ENCODE results near the gene TMEM92. TPM values are rescaled to one million over a fixed set of nuclear protein-coding genes. Genes with fewer than 3 reads are reported as not detected.

TMEM92 gene
- total RNA-seq, 1 experiment from 2014 or later: 1.5 TPM

DNA sequence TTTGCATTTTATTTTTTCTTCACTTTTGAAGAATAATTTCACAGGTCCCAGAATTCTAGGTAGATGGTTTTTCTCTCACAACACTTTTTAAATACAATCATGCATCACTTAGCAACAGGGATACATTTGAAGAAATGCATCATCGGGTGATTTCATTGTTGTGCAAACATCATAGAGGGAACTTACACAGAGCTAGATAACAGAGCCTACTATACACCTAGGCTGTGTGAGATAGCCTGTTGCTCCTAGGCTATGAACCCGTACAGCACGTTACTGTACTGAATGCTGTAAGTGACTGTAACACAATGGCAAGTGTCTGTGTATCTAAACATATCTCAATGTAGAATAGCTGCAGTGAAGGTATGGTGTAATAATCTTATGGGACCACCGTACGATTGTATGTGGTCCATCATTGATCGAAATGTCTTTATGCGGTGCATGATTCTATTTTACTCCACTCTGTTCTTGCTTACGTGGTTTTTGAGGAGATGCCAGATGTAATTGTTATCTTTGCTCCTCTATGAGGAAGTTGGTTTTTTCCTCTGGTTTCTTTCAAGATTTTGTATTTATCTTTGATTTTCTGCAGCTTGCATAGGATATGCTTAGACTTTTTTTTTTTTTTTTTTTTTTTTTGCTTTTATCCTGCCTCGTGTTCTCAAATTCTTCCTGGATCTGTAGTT, 35.5 kb upstream of the TMEM92 start:
- Mint-ChIP-seq H3K4me1 (ENCODE audit: insufficient read depth, unreplicated experiment) (no peaks in the 10 kb centered on the region), H3K36me3 (ENCODE audit: insufficient read depth, unreplicated experiment) (no peaks in the 10 kb centered on the region), H3K27ac (ENCODE audit: low read depth, unreplicated experiment) (no peak overlapping the region), H3K9me3 (ENCODE audit: unreplicated experiment) (peaks cover under 1% of the 10 kb centered on the region), H3K27me3 (ENCODE audit: insufficient read depth, unreplicated experiment) (peaks cover 16% of the 10 kb centered on the region), H3K4me3 (ENCODE audit: unreplicated experiment) (no peak overlapping the region)
- ChIA-PET POLR2A (interaction anchor here (0.7 kb wide), 1 partner anchor 157 kb away, joined by 3 read pairs; no protein-coding TSS in a partner anchor), CTCF (no interaction called here)
- no TSS peak for BruUV-seq (replicated peaks)
- TF ChIP-seq, protein P1, sequence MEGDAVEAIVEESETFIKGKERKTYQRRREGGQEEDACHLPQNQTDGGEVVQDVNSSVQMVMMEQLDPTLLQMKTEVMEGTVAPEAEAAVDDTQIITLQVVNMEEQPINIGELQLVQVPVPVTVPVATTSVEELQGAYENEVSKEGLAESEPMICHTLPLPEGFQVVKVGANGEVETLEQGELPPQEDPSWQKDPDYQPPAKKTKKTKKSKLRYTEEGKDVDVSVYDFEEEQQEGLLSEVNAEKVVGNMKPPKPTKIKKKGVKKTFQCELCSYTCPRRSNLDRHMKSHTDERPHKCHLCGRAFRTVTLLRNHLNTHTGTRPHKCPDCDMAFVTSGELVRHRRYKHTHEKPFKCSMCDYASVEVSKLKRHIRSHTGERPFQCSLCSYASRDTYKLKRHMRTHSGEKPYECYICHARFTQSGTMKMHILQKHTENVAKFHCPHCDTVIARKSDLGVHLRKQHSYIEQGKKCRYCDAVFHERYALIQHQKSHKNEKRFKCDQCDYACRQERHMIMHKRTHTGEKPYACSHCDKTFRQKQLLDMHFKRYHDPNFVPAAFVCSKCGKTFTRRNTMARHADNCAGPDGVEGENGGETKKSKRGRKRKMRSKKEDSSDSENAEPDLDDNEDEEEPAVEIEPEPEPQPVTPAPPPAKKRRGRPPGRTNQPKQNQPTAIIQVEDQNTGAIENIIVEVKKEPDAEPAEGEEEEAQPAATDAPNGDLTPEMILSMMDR (IDR thresholded peaks at IDR 0.05; ENCODE audit: unreplicated experiment): no peak
- DNase-seq (ENCODE audit: unreplicated experiment): no peak
- intact Hi-C loops (cut with micrococcal nuclease): no loop called here

DNA sequence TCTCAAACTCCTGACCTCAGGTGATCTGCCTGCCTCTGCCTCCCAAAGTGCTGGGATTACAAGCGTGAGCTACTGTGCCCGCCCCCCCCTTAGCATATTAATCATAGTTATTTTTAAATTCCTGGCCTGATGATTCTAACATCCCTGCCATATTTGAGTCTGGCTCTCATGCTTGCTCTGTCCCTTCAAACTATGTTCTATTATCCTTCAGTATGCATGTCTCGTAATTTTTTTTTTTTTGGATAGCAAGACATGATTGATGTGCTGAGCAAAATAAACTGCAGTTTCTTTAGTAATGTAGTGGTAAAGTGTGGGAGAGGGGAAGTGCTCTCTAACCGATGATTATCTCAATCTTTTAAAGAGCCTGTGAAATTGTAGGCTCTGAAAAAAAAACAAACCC, 34.3 kb upstream of the TMEM92 start:
- intact Hi-C loops (cut with micrococcal nuclease): no loop called here
- Mint-ChIP-seq H3K27me3 (ENCODE audit: insufficient read depth, unreplicated experiment) (peaks cover 16% of the 10 kb centered on the region), H3K4me1 (ENCODE audit: insufficient read depth, unreplicated experiment) (no peaks in the 10 kb centered on the region), H3K36me3 (ENCODE audit: insufficient read depth, unreplicated experiment) (no peaks in the 10 kb centered on the region), H3K27ac (ENCODE audit: low read depth, unreplicated experiment) (no peak overlapping the region), H3K9me3 (ENCODE audit: unreplicated experiment) (no peaks in the 10 kb centered on the region), H3K4me3 (ENCODE audit: unreplicated experiment) (no peak overlapping the region)
- ChIA-PET CTCF (interaction anchor here (0.7 to 1.0 kb wide), 2 partner anchors 40 to 44 kb away, joined by 3 read pairs; no protein-coding TSS in a partner anchor), POLR2A (interaction anchor here (0.9 kb wide), 1 partner anchor 32 kb away, joined by 4 read pairs; no protein-coding TSS in a partner anchor)
- DNase-seq (ENCODE audit: unreplicated experiment): no peak
- BruUV-seq (replicated peaks): no TSS peak
- TF ChIP-seq, protein P1 (IDR thresholded peaks at IDR 0.05; ENCODE audit: unreplicated experiment): no peak

DNA sequence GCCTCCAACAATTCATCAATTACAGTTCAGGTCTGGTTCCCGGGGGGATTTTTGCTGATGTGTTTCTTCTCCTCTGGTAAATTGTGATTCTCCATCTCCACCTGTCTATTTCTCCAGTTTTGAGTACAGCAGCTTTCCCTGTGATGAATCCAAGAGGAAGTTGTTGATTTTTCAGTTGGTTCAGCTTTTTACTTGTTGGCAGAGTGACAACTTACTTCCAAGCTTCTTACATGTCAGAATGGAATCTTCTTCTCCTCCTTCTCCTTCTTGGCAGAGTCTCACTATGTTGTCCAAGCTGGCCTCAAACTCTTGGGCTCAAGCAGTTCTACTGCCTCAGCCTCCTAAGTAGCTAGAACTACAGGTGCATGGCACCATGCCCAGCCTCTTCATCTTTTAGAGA, 33.4 kb upstream of the TMEM92 start:
- intact Hi-C loops (cut with micrococcal nuclease): no loop called here
- Mint-ChIP-seq H3K36me3 (ENCODE audit: insufficient read depth, unreplicated experiment) (no peaks in the 10 kb centered on the region), H3K4me1 (ENCODE audit: insufficient read depth, unreplicated experiment) (no peaks in the 10 kb centered on the region), H3K4me3 (ENCODE audit: unreplicated experiment) (no peak overlapping the region), H3K27me3 (ENCODE audit: insufficient read depth, unreplicated experiment) (peaks cover 16% of the 10 kb centered on the region), H3K9me3 (ENCODE audit: unreplicated experiment) (no peaks in the 10 kb centered on the region), H3K27ac (ENCODE audit: low read depth, unreplicated experiment) (no peak overlapping the region)
- no TSS peak for BruUV-seq (replicated peaks)
- TF ChIP-seq, protein P1 (IDR thresholded peaks at IDR 0.05; ENCODE audit: unreplicated experiment): no peak
- DNase-seq (ENCODE audit: unreplicated experiment): no peak
- ChIA-PET POLR2A (no interaction called here), CTCF (interaction anchor here (1.0 kb wide), 1 partner anchor 41 kb away, joined by 3 read pairs; no protein-coding TSS in a partner anchor)

DNA sequence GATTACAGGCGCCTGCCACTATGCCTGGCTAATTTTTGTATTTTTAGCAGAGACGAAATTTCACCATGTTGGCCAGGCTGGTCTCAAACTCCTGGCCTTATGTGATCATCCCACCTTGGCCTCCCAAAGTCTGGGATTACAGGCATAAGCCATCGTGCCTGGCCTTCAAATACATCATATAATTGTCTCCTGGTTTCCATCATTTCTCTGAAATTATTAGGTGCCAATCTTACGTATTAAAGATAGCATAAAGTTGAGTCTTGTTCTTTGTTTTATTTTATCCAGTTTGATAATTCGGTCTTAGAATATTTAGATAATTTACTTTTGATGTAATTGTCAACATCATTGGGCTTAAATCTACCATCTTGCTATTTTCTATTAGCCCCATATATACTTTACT, 32.8 kb upstream of the TMEM92 start:
- Mint-ChIP-seq H3K4me1 (ENCODE audit: insufficient read depth, unreplicated experiment) (no peaks in the 10 kb centered on the region), H3K36me3 (ENCODE audit: insufficient read depth, unreplicated experiment) (no peaks in the 10 kb centered on the region), H3K4me3 (ENCODE audit: unreplicated experiment) (no peak overlapping the region), H3K9me3 (ENCODE audit: unreplicated experiment) (no peaks in the 10 kb centered on the region), H3K27me3 (ENCODE audit: insufficient read depth, unreplicated experiment) (peaks cover 16% of the 10 kb centered on the region), H3K27ac (ENCODE audit: low read depth, unreplicated experiment) (no peak overlapping the region)
- intact Hi-C loops (cut with micrococcal nuclease): no loop called here
- CTCF ChIA-PET: no interaction called here
- no peak for DNase-seq (ENCODE audit: unreplicated experiment)
- TF ChIP-seq, protein P1 (IDR thresholded peaks at IDR 0.05; ENCODE audit: unreplicated experiment): no peak
- POLR2A ChIA-PET: interaction anchor here (1.0 kb wide), 1 partner anchor 22 kb away, joined by 4 read pairs; no protein-coding TSS in a partner anchor
- no TSS peak for BruUV-seq (replicated peaks)

Measured in MCF 10A (cell line).